ENCODE measurements around the gene KRTDAP.

The KRTDAP gene

GRCh38 chr19:35451338-35452096 is 38.7 kb downstream of the KRTDAP start:
- DNase-seq (ENCODE audit: low read depth): no peak

DNA sequence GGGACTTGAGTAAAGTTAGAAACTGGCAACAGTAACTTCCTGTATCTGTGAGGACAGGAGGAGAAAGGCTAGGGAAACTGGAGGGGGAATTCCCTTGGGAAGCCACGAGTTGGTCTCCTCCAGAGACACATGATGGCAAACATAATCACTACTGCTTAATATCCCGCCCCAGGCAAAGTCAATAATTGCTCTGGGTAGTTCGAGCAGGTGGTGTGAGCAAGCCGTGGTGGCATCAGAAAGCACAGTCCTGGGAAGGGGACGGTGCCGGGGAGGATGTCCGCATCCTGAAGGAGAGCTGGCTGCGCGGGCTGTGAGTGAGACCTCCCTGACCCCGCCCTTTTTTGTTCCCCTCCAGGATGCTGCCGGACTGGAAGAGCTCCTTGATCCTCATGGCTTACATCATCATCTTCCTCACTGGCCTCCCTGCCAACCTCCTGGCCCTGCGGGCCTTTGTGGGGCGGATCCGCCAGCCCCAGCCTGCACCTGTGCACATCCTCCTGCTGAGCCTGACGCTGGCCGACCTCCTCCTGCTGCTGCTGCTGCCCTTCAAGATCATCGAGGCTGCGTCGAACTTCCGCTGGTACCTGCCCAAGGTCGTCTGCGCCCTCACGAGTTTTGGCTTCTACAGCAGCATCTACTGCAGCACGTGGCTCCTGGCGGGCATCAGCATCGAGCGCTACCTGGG is 40.8 kb downstream of the KRTDAP start:
- DNase-seq (ENCODE audit: low read depth): no peak

GRCh38 chr19:35447606-35448469 is 42.4 kb downstream of the KRTDAP start, which contains the start of gene FFAR2:
FFAR2 (plus strand) TSS chr19:35448257; CDS start chr19:35449715, 1,458 bp downstream.
- DNase-seq (ENCODE audit: low read depth): no peak

DNA sequence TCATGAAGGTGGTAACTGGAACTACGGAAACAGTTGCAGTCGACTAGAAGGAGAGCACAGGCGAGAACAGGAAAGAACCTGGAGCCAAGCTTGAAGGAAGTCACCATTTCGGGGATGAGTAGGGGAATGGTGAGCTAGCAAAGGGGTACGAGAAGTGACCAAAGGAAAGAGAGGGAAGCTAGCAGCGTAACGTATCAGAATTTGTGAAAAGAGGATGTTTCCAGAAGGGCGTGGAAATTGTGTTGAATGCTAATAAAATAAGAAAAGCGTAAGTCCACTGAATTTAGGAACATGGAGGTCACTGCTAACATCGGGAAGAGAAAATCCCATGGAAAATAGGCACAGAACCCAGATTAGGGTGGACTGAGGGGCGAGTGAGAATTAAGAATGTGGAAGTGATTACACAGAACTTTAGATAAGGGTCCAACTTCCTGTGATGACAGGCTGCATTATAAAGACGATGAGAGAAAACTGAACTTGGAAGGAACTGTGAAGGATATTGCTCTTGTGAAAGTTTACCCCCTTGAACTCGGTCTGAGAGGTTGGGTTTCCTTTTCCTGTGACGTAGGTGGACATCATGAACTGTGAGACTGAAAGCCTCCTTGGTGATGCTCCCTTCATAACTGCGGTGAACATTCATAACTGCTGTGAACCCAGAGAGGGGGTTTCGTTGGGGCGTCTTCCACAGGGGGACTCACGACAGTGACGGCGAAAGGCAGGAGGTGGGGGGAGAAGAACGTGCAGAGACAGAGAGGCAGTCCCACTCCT is 44.3 kb downstream of the KRTDAP start:
- no peak for DNase-seq (ENCODE audit: low read depth)

- no peak for DNase-seq (ENCODE audit: low read depth)
These were observed 45.5 kb downstream of the KRTDAP start for GRCh38 chr19:35444735-35445134.

- no peak for DNase-seq (ENCODE audit: low read depth)
These were observed 48.2 kb downstream of the KRTDAP start for GRCh38 chr19:35442091-35442490.

GRCh38 chr19:35439921-35440320 is 50.3 kb downstream of the KRTDAP start:
- DNase-seq (ENCODE audit: low read depth): no peak

DNA sequence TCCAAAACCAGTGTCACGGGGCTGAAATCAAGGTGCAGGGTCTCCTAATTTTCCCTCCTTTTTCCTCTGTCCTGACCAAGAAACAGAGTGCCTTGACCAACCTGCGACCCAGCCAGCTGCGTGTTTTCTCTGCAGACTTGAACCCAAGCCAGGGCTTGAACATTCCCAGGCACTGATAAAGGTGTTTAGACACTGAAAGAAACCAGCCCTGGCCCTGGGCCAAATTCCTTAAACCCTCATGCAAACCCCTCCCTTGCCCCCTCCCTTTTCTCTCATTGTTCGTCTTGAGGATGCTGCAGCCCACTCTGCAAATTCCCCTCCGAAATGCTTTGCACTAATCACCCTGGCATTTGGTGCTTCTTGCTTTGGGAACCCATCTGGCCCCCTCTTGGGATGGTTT is 51.7 kb downstream of the KRTDAP start:
- DNase-seq (ENCODE audit: low read depth): no peak

GRCh38 chr19:35438096-35438495 is 52.2 kb downstream of the KRTDAP start:
- DNase-seq (ENCODE audit: low read depth): no peak

DNA sequence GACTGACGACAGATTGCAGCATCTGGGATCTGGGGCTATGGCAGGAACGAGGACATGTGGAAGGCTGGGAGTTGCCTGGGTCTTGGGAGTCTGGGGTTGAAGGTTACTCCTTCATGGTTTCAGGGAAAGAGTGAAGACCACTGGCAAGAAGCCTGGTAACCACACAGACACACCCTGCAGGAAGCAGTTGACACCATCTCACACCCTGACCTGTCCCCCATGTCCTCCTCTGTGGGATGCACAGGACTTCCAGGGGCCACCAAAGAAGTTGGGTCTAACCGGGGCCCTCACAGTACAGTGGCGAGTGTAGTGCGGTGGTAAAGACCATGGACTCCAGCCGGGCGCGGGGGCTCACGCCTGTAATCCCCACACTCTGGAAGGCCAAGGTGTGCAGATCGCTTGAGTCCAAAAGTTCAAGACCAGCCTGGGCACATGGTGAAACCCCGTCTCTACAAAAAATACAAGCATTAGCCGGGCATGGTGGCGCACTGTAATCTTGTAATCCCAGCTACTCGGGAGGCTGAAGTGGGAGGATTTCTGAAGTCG is 52.8 kb downstream of the KRTDAP start:
- DNase-seq (ENCODE audit: low read depth): no peak

Data from CMK (cell line).